ENCODE results near the gene TMEM218.
A peak's percentile ranks its signal among the peaks of the same experiment; 100 is the strongest.

The TMEM218 gene

GRCh38 chr11:125111343-125112207 lies at the start of gene TMEM218:
Gene TMEM218, minus strand, starts transcription at chr11:125111626. Its CDS starts 9,385 bp downstream, at chr11:125102241.
- DNase-seq: peak; percentile 98

GRCh38 chr11:125157953-125158680 lies 46.7 kb upstream of the TMEM218 start:
- no peak for DNase-seq

- no peak for DNase-seq
Measured at GRCh38 chr11:125157118-125157733, 45.8 kb upstream of the TMEM218 start.

- no peak for DNase-seq
Measured at GRCh38 chr11:125156346-125157117, 45.1 kb upstream of the TMEM218 start.

GRCh38 chr11:125155767-125156166 lies 44.3 kb upstream of the TMEM218 start:
- DNase-seq: no peak

- no peak for DNase-seq
Measured at GRCh38 chr11:125155100-125155444, 43.6 kb upstream of the TMEM218 start.

- DNase-seq: no peak
Measured at GRCh38 chr11:125154378-125155099, 43.1 kb upstream of the TMEM218 start.

- no peak for DNase-seq
Measured at GRCh38 chr11:125153837-125154236, 42.4 kb upstream of the TMEM218 start.

- DNase-seq: no peak
Measured at GRCh38 chr11:125148743-125149142, 37.3 kb upstream of the TMEM218 start.

- no peak for DNase-seq
Measured at GRCh38 chr11:125148011-125148410, 36.6 kb upstream of the TMEM218 start.

- DNase-seq: no peak
Measured at GRCh38 chr11:125147280-125147679, 35.9 kb upstream of the TMEM218 start.

GRCh38 chr11:125146232-125146631 lies 34.8 kb upstream of the TMEM218 start:
- DNase-seq: no peak

- peak; percentile 58 for DNase-seq
Measured at GRCh38 chr11:125141686-125142535, 30.5 kb upstream of the TMEM218 start.

- DNase-seq: no peak
Measured at GRCh38 chr11:125141178-125141577, 29.8 kb upstream of the TMEM218 start.

GRCh38 chr11:125140233-125140632 lies 28.8 kb upstream of the TMEM218 start:
- DNase-seq: no peak

- DNase-seq: no peak
Measured at GRCh38 chr11:125139778-125140177, 28.4 kb upstream of the TMEM218 start.

- DNase-seq: no peak
Measured at GRCh38 chr11:125138966-125139365, 27.5 kb upstream of the TMEM218 start.

GRCh38 chr11:125136001-125136400 lies 24.6 kb upstream of the TMEM218 start:
- DNase-seq: no peak

- no peak for DNase-seq
Measured at GRCh38 chr11:125132596-125132995, 21.2 kb upstream of the TMEM218 start.

GRCh38 chr11:125132071-125132470 lies 20.6 kb upstream of the TMEM218 start:
- DNase-seq: no peak

- DNase-seq: no peak
Measured at GRCh38 chr11:125129316-125129993, 18.0 kb upstream of the TMEM218 start.
